Suprapubic skin (tissue), 4 donors: ENCODE measurements around the gene MCM9. TPM values are rescaled to one million over a fixed set of nuclear protein-coding genes. Genes with fewer than 3 reads are reported as not detected.

Experiments
- DNase-seq, 2 donors: peaks; one replicate each; pipeline ENCODE4 v3.0.0-alpha.2; 2019; ENCODE audit warnings: low spot score in 2 of 2
- H3K27ac ChIP-seq: fragments of 200-600 bp; sonication (generic); one replicate; pipeline ENCODE4 v1.5.1; 2019
- H3K27me3 ChIP-seq: fragments of 200-600 bp; sonication (generic); one replicate; pipeline ENCODE4 v1.5.1; 2019
- H3K36me3 ChIP-seq: fragments of 200-600 bp; sonication (generic); one replicate; pipeline ENCODE4 v1.5.1; 2019
- H3K4me1 ChIP-seq: fragments of 200-600 bp; sonication (generic); one replicate; pipeline ENCODE4 v1.5.1; 2019
- H3K4me3 ChIP-seq: fragments of 200-600 bp; sonication (generic); one replicate; pipeline ENCODE4 v1.5.1; 2019; ENCODE audit warnings: mild to moderate bottlenecking
- H3K9me3 ChIP-seq: fragments of 200-600 bp; sonication (generic); one replicate; pipeline ENCODE4 v1.5.1; 2019
- CTCF ChIP-seq, 2 donors: fragments of 200-600 bp in 1 of 2; fragments of 450-650 bp in 1 of 2; sonication (generic) in 1 of 2; IDR thresholded peaks; one replicate each; pipeline ENCODE4 v1.5.1; 2016 to 2019; ENCODE audit warnings: antibody characterized with exemption in 2 of 2, mild to moderate bottlenecking in 1 of 2, moderate library complexity in 1 of 2
- EP300 ChIP-seq: sonication (generic); formaldehyde crosslinking; IDR thresholded peaks from one replicate; pipeline ENCODE4 v1.6.1; 2017; ENCODE audit warnings: antibody characterized with exemption
- POLR2A ChIP-seq, 2 donors: fragments of 450-650 bp; IDR thresholded peaks; one replicate each; pipeline ENCODE4 v1.6.1; 2017; ENCODE audit warnings: antibody characterized with exemption in 2 of 2, mild to moderate bottlenecking in 2 of 2, moderate library complexity in 2 of 2
- POLR2AphosphoS5 ChIP-seq, 3 donors: sonication (generic); formaldehyde crosslinking; IDR thresholded peaks; one replicate each; pipeline ENCODE4 v1.6.1; 2017; ENCODE audit warnings: antibody characterized with exemption in 3 of 3
- WGBS: methylation state at CpG from one replicate; pipeline ENCODE4 v1.1.5; 2018; 5-methylcytosine and 5-hydroxymethylcytosine counted together
- total RNA-seq, 4 donors: library from RNA; depleted of rRNA; stranded (reverse); fragments of >200 nt; gene quantifications; one replicate each; pipeline ENCODE4 v1.1.0, GENCODE V29; 2016

The MCM9 gene
- total RNA-seq, 4 donors from 2014 or later = 19.2 to 37.2 (median 26.8) TPM

GRCh38 chr6:118876198-118876597 lies 58.8 kb downstream of the MCM9 start:
- no peaks in the 10 kb centered on the region for H3K9me3 ChIP-seq
- DNase-seq = no peak
- no peaks in the 10 kb centered on the region for H3K27me3 ChIP-seq
- no peak for TF ChIP-seq EP300
- no peak for TF ChIP-seq POLR2AphosphoS5 (IDR thresholded peaks at IDR 0.05)
- TF ChIP-seq POLR2A (IDR thresholded peaks at IDR 0.05) = no peak
- no peak for TF ChIP-seq CTCF (IDR thresholded peaks at IDR 0.05)
- no peaks in the 10 kb centered on the region for H3K36me3 ChIP-seq
- H3K27ac ChIP-seq = no peak overlapping the region
- H3K4me3 ChIP-seq = no peak overlapping the region
- 100% methylated on average over 1 of the region's 1 CpG for WGBS
- no peaks in the 10 kb centered on the region for H3K4me1 ChIP-seq

GRCh38 chr6:118875672-118876071 lies 59.3 kb downstream of the MCM9 start:
- no peaks in the 10 kb centered on the region for H3K9me3 ChIP-seq
- TF ChIP-seq POLR2A (IDR thresholded peaks at IDR 0.05) (no peak), EP300 (no peak), CTCF (IDR thresholded peaks at IDR 0.05) (no peak), POLR2AphosphoS5 (IDR thresholded peaks at IDR 0.05) (no peak)
- H3K27ac ChIP-seq = no peak overlapping the region
- H3K4me1 ChIP-seq = no peaks in the 10 kb centered on the region
- no peaks in the 10 kb centered on the region for H3K27me3 ChIP-seq
- 95% methylated on average over 2 of the region's 2 CpGs for WGBS
- H3K4me3 ChIP-seq = no peak overlapping the region
- no peaks in the 10 kb centered on the region for H3K36me3 ChIP-seq
- DNase-seq = no peak

GRCh38 chr6:118873239-118873638 lies 61.7 kb downstream of the MCM9 start:
- no peaks in the 10 kb centered on the region for H3K27me3 ChIP-seq
- 82% methylated on average over 2 of the region's 2 CpGs for WGBS
- H3K4me3 ChIP-seq = no peak overlapping the region
- H3K9me3 ChIP-seq = no peaks in the 10 kb centered on the region
- TF ChIP-seq EP300 = no peak
- no peak for TF ChIP-seq CTCF (IDR thresholded peaks at IDR 0.05)
- no peak for TF ChIP-seq POLR2AphosphoS5 (IDR thresholded peaks at IDR 0.05)
- TF ChIP-seq POLR2A (IDR thresholded peaks at IDR 0.05) = no peak
- no peak for DNase-seq
- no peaks in the 10 kb centered on the region for H3K36me3 ChIP-seq
- no peak overlapping the region for H3K27ac ChIP-seq
- H3K4me1 ChIP-seq = no peaks in the 10 kb centered on the region

GRCh38 chr6:118872726-118873125 lies 62.2 kb downstream of the MCM9 start:
- Histone ChIP-seq H3K9me3 (no peaks in the 10 kb centered on the region), H3K27ac (no peak overlapping the region), H3K36me3 (no peaks in the 10 kb centered on the region), H3K27me3 (no peaks in the 10 kb centered on the region), H3K4me3 (no peak overlapping the region), H3K4me1 (no peaks in the 10 kb centered on the region)
- no peak for DNase-seq
- no peak for TF ChIP-seq CTCF (IDR thresholded peaks at IDR 0.05)
- no peak for TF ChIP-seq POLR2A (IDR thresholded peaks at IDR 0.05)
- no peak for TF ChIP-seq EP300
- TF ChIP-seq POLR2AphosphoS5 (IDR thresholded peaks at IDR 0.05) = no peak
- 95% methylated on average over 2 of the region's 2 CpGs for WGBS

- DNase-seq = no peak
- H3K27me3 ChIP-seq = no peaks in the 10 kb centered on the region
- TF ChIP-seq POLR2A (IDR thresholded peaks at IDR 0.05) (no peak), EP300 (no peak), CTCF (IDR thresholded peaks at IDR 0.05) (no peak), POLR2AphosphoS5 (IDR thresholded peaks at IDR 0.05) (no peak)
- no peak overlapping the region for H3K27ac ChIP-seq
- no peaks in the 10 kb centered on the region for H3K36me3 ChIP-seq
- H3K4me1 ChIP-seq = no peaks in the 10 kb centered on the region
- no peaks in the 10 kb centered on the region for H3K9me3 ChIP-seq
- no peak overlapping the region for H3K4me3 ChIP-seq
Measured at GRCh38 chr6:118872318-118872717, 62.6 kb downstream of the MCM9 start.
